Measurements from ENCODE around the gene FGGY. TPM values are rescaled to one million over a fixed set of nuclear protein-coding genes. Genes with fewer than 3 reads are reported as not detected.
"Not testable (repeated sequence)": the region's sequence is repeated elsewhere in the genome, so short reads cannot be mapped to it uniquely, and the experiment has no call there.

The FGGY gene
- polyA plus RNA-seq, 10 donors: 9.1 to 15.3 (median 12.5) TPM

DNA sequence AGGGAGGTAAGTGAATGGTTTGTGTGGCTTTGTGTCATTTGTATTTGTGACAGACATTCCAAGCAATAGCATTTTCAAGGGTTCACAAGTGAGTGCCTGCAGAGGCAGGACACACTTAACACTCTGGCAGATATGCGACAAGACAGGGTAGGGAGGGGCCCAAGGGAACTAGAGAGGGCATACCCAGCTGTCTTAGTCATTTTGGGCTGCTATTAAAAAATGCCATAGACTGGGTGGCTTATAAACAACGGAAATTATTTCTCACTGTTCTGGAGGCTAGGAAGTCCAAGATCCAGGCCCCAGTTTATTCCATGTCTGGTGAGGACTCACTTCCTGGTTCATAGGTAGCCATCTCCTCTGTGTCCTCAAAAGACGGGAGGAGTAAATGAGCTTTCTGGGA is 137.4 kb downstream of the FGGY start:
- no peak for DNase-seq

GRCh38 chr1:59436637-59437036 is 139.7 kb downstream of the FGGY start:
- no peak for DNase-seq

DNA sequence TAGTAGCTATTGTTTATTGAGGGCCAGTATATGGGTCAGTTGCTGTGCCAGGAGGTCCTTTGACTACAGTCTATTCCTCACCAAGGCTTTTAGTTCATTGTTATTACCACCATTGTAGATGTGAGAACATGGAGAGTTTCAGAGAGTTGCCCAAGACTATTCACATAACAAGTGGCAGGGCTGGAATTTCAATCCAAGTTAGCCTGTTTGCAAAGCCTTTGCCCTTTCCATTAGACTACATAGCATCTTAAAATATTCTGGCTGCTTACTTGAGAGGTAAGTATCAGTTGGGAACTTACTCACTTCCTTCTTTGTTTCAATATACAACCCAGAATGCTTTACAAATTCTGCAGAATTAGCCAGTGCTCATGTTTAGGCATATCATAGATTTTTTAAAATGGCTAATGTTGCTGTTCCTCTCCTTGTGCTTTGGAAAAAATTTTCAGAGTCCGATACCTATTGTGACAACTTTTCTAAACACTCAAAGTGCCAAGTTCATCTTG is 141.2 kb downstream of the FGGY start:
- no peak for DNase-seq

DNA sequence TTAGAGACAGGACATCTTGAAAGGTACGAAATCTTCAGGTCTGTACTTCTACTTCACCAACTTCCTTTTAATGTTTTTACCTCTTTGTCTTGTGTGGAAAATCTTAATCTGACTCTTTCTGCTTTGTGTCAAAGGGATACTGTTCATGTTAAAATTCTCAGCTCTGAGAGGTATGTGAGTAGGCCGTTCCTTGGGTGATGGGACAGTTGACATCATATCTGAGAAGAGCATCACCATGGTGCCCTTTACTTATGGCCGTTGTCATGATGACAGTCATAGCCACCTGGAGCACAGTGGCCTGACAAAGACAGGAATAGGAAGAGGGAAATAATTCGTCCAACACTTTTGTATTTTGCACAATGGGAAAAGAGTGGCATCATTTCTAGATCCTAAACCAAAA is 145.6 kb downstream of the FGGY start:
- DNase-seq: no peak

DNA sequence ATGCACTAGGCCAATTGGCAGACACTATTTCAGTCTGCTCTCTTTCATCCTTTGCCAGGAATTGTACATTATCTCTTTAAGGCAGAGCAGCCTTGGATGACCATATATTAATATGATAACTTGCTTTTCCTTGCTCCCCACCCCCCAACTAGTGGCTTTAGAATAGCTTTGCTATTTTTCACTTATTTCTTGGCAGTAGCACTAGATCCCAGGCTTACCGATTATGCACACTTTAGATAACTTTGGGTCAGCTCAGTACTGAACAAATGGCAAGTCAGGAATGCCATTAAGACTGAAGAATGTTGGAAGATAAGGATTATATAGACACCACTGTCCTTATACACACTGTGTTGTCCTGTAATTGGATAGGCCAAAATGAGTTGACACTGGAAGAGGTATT is 146.4 kb downstream of the FGGY start:
- peak in 2 of 3 donors; percentile 55 to 69 for DNase-seq

DNA sequence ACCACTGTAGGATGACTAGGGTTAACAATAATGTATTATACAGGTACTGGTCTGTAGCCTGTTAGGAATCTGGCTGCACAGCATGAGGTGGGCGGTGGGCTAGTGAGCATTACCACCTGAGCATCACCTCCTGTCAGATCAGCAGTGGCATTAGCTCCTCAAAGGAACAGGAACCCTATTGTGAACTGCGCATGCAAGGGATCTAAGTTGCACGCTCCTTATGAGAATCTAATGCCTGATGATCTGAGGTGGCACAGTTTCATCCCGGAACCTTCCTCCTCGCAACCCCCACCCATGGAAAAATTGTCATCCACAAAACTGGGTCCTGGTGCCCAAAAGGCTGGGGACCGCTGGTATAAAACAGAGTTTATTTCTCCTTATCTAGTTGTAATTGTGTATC is 147.6 kb downstream of the FGGY start:
- no peak for DNase-seq

- DNase-seq: no peak
Observed at GRCh38 chr1:59445040-59445439, 148.1 kb downstream of the FGGY start.

DNA sequence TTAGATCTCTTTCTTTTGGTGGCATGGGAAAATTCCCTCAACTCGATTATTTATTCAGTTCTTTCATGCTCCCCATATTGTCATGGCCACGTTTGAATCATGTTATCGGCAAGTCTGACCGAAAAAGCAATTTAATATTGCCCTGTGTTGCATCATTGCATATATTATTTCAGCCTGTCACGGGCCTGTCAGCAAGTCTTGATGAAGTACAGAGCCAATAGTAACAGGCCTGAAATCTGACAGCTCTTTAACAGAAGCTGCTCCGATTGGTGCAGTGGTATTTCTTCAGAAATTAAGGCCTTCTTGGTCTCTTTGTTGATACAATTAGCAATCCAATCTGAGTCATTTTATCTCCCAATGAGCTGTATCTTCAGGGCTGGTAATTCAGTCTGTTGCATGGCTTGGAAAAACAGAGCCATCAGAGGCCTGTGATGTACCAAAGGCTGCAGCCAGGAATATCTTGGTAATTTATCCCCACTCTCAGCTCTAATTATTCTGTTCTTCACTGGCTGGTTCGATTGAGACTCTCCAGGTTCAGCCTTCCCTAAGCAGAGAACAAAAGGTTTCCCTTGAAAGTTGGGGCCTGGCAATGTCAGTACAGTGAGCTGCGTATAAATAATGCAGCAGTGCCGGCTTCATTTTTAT is 149.5 kb downstream of the FGGY start:
- peak in 1 of 3 donors; percentile 94 for DNase-seq

DNA sequence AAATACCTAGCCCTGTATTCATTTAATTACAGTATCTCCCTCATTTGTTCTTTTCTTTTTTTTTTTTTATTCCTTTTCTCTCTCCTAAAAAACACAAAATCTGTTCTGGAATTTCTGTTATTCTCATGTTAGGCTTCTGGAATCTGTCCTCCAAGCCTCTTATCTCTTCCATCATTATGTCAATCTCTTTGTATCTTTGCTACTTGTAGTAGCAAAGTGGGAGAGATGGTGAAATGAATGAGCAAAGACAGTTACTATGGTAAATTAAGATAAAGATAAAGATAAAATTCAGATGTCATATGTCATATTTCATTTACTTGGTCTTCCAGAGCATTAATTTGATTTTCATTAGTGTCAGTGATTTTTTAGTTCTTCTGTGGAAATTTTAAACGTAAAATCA is 155.1 kb downstream of the FGGY start:
- no peak for DNase-seq

DNA sequence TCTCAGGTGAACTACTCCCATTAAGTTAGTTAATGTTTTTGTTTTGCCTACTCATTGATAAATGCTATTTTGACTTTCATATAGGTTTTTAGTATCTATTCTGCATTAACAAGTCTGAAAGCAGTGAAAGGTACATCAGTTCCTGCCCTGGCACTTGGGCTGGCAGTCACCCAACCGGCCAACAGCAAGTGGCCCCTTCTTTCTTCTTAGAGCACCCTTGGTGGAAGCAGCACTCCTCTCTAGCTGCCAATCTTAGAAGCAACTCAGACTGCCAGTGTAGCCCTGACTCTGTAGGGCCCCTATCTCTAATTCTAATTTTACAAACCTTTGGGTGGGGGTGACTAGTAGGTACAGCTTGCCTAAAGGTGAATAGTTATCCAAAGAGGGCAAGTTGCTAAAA is 155.7 kb downstream of the FGGY start:
- DNase-seq: no peak

DNA sequence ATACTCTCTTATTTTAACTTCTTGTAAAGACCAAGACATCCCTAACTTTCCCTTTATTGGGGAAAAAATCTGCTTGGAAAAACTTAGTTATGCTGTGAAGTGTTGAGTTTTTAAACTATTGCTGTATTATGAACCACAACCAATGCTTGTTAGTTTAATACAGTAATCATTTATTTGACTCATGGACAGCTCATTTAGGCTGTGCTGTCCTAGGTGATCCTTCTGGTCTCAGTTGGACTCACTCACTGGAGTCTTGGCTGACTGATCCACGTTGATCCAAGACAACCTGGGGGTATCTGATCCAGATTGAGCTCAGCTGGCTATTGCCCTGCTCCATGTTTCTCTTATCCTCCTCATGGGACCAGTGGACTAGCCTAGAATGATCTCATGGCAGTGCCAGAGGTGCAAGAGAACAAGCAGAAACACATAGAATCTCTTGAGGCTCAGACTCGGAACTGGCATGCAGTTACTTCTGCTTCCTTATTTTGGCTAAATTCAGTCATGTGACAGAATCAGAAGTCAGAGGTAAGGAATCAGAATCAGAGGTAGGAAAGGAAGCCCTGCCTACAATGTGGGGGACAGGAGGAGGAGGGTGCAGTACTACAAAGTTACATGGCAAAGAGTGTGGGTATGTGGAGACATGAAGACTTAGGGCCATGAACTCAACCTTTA is 156.5 kb downstream of the FGGY start:
- DNase-seq: no peak

GRCh38 chr1:59455206-59455605 is 158.3 kb downstream of the FGGY start:
- peak in 1 of 3 donors; percentile 43 for DNase-seq

GRCh38 chr1:59457786-59458185 is 160.9 kb downstream of the FGGY start:
- no peak for DNase-seq

- DNase-seq: no peak
Observed at GRCh38 chr1:59458884-59459283, 162.0 kb downstream of the FGGY start.

DNA sequence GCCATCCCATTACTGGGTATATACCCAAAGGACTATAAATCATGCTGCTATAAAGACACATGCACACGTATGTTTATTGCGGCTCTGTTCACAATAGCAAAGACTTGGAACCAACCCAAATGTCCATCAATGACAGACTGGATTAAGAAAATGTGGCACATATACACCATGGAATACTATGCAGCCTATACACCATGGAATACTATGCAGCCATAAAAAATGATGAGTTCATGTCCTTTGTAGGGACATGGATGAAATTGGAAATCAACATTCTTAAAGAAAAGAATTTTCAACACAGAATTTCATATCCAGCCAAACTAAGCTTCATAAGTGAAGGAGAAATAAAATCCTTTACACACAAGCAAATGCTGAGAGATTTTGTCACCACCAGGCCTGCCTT is 166.0 kb downstream of the FGGY start:
- not testable (repeated sequence) for DNase-seq

GRCh38 chr1:59465478-59465877 is 168.6 kb downstream of the FGGY start:
- not testable (repeated sequence) for DNase-seq

- DNase-seq: no peak
Observed at GRCh38 chr1:59468828-59469428, 172.0 kb downstream of the FGGY start.

DNA sequence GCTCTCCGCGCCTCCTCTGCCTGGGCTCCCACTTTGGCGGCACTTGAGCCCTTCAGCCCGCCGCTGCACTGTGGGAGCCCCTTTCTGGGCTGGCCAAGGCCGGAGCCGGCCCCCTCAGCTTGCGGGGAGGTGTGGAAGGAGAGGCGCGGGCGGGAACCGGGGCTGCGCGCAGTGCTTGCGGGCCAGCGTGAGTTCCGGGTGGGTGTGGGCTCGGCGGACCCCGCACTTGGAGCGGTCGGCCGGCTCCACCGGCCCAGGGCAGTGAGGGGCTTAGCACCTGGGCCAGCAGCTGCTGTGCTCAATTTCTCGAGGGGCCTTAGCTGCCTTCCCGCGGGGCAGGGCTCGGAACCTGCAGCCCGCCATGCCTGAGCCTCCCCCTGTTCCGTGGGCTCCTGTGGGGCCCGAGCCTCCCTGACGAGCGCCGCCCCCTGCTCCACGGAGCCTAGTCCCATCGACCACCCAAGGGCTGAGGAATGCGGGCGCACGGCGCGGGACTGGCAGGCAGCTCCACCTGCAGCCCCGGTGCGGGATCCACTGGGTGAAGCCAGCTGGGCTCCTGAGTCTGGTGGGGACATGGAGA is 175.2 kb downstream of the FGGY start:
- DNase-seq: not testable (repeated sequence)

- no peak for DNase-seq
Observed at GRCh38 chr1:59473831-59474230, 176.9 kb downstream of the FGGY start.

- DNase-seq: no peak
Observed at GRCh38 chr1:59474496-59474895, 177.6 kb downstream of the FGGY start.

GRCh38 chr1:59475737-59476136 is 178.8 kb downstream of the FGGY start:
- no peak for DNase-seq

GRCh38 chr1:59477286-59477685 is 180.4 kb downstream of the FGGY start:
- peak in 1 of 3 donors; percentile 34 for DNase-seq

DNA sequence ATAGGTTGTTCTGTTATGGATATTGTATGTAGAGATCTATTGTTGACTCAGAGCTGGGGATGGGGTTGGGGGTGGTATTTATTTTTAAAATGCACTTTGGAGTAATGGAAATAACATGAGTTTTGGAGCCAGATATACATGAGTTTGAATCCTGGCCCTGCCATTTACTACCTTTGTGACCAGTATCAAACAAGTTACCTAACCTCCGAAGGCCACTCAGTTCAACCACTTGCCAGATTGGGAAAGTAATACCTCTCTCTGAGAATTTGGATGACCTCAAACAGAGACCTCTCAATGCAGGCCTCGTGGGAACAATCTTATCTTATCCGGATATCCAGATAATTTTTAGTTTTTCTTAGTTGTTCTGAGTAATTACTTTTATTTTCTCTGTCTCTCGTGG is 181.0 kb downstream of the FGGY start:
- DNase-seq: no peak

All from muscle of back (tissue), 11 donors.